Right atrium auricular region (tissue), 2 donors: ENCODE data around the gene LRRC56. TPM values are rescaled to one million over a fixed set of nuclear protein-coding genes. Genes with fewer than 3 reads are reported as not detected.

Source experiments
- DNase-seq: peaks from one replicate; pipeline ENCODE4 v3.0.0-alpha.2; 2019; ENCODE audit warnings: low spot score
- H3K27ac ChIP-seq, 2 donors: fragments of 200-600 bp; sonication (generic); 1 replicate in 1 of 2; 2 replicates in 1 of 2; pipeline ENCODE4 v1.5.1; 2016 to 2019
- H3K27me3 ChIP-seq, 2 donors: fragments of 200-600 bp; sonication (generic); one replicate each; pipeline versions ENCODE4 v1.5.1 to v1.6.0; 2017 to 2019
- H3K36me3 ChIP-seq: fragments of 200-600 bp; sonication (generic); one replicate; pipeline ENCODE4 v1.5.1; 2016
- H3K4me1 ChIP-seq, 2 donors: fragments of 200-600 bp; sonication (generic); one replicate each; pipeline versions ENCODE4 v1.5.1 to v1.6.0; 2017 to 2019
- H3K4me3 ChIP-seq, 2 donors: fragments of 200-600 bp; sonication (generic); 1 replicate in 1 of 2; 2 replicates in 1 of 2; pipeline ENCODE4 v1.5.1; 2017 to 2019; ENCODE audit warnings: mild to moderate bottlenecking in 1 of 2, moderate library complexity in 1 of 2
- H3K9me3 ChIP-seq, 2 donors: fragments of 200-600 bp; sonication (generic); one replicate each; pipeline ENCODE4 v1.5.1; 2019
- CTCF ChIP-seq, 2 donors: fragments of 200-600 bp; sonication (generic); IDR thresholded peaks; one replicate each; pipeline ENCODE4 v1.5.1; 2019; ENCODE audit warnings: antibody characterized with exemption in 2 of 2
- total RNA-seq, 2 donors: library from RNA; depleted of rRNA; stranded (reverse); fragments of >200 nt; gene quantifications; one replicate each; pipeline ENCODE4 v1.1.0, GENCODE V29; 2016

Gene LRRC56
- total RNA-seq, 2 donors from 2014 or later, result 0.12 to 0.15 TPM

GRCh38 chr11:540583-541432, 3.5 kb downstream of the LRRC56 start:
- peaks cover 0 to 20% of the 10 kb centered on the region in 2 donors for H3K4me1 ChIP-seq
- no peaks in the 10 kb centered on the region for H3K36me3 ChIP-seq
- H3K9me3 ChIP-seq, result no peaks in the 10 kb centered on the region
- H3K27ac ChIP-seq, result no peak overlapping the region
- DNase-seq, result no peak
- H3K4me3 ChIP-seq, result no peak overlapping the region
- TF ChIP-seq CTCF (IDR thresholded peaks at IDR 0.05), result no peak
- H3K27me3 ChIP-seq, result no peaks in the 10 kb centered on the region

GRCh38 chr11:541433-541885, 4.1 kb downstream of the LRRC56 start:
- no peaks in the 10 kb centered on the region for H3K9me3 ChIP-seq
- no peak overlapping the region for H3K4me3 ChIP-seq
- H3K4me1 ChIP-seq, result peaks cover 0 to 14% of the 10 kb centered on the region in 2 donors
- no peak for DNase-seq
- no peaks in the 10 kb centered on the region for H3K36me3 ChIP-seq
- TF ChIP-seq CTCF (IDR thresholded peaks at IDR 0.05), result no peak
- no peak overlapping the region for H3K27ac ChIP-seq
- H3K27me3 ChIP-seq, result no peaks in the 10 kb centered on the region

GRCh38 chr11:544817-545166, 7.5 kb downstream of the LRRC56 start:
- no peak for TF ChIP-seq CTCF (IDR thresholded peaks at IDR 0.05)
- DNase-seq, result no peak
- no peaks in the 10 kb centered on the region for H3K4me1 ChIP-seq
- no peak overlapping the region for H3K27ac ChIP-seq
- no peaks in the 10 kb centered on the region for H3K9me3 ChIP-seq
- H3K4me3 ChIP-seq, result no peak overlapping the region
- H3K27me3 ChIP-seq, result no peaks in the 10 kb centered on the region
- no peaks in the 10 kb centered on the region for H3K36me3 ChIP-seq

GRCh38 chr11:545171-545570, 7.8 kb downstream of the LRRC56 start:
- no peak for TF ChIP-seq CTCF (IDR thresholded peaks at IDR 0.05)
- no peak for DNase-seq
- H3K9me3 ChIP-seq, result no peaks in the 10 kb centered on the region
- no peaks in the 10 kb centered on the region for H3K4me1 ChIP-seq
- no peaks in the 10 kb centered on the region for H3K27me3 ChIP-seq
- no peak overlapping the region for H3K27ac ChIP-seq
- no peak overlapping the region for H3K4me3 ChIP-seq
- H3K36me3 ChIP-seq, result no peaks in the 10 kb centered on the region

GRCh38 chr11:548700-549603, 11.6 kb downstream of the LRRC56 start:
- DNase-seq, result no peak
- no peak for TF ChIP-seq CTCF (IDR thresholded peaks at IDR 0.05)
- H3K27me3 ChIP-seq, result peaks cover 0 to 13% of the 10 kb centered on the region in 2 donors
- H3K4me1 ChIP-seq, result no peaks in the 10 kb centered on the region
- H3K27ac ChIP-seq, result no peak overlapping the region
- no peak overlapping the region for H3K4me3 ChIP-seq
- H3K9me3 ChIP-seq, result no peaks in the 10 kb centered on the region
- H3K36me3 ChIP-seq, result no peaks in the 10 kb centered on the region
